ENCODE measurements around the gene EMILIN3.
"Not testable (repeated sequence)": the region's sequence is repeated elsewhere in the genome, so short reads cannot be mapped to it uniquely, and the experiment has no call there.

GRCh38 chr20:41312009-41312408, 54.6 kb downstream of the EMILIN3 start:
- not testable (repeated sequence) for TF ChIP-seq ARNTL (CRISPR knock-in tag; IDR thresholded peaks at IDR 0.05; ENCODE audit: borderline replicate concordance, low read depth); TSHZ2 (CRISPR knock-in tag; IDR thresholded peaks at IDR 0.05); PPARA (CRISPR knock-in tag; IDR thresholded peaks at IDR 0.05; ENCODE audit: borderline replicate concordance); ZFP3 (CRISPR knock-in tag; IDR thresholded peaks at IDR 0.05); ZC3H10 (CRISPR knock-in tag; IDR thresholded peaks at IDR 0.05); ESRRG (CRISPR knock-in tag; IDR thresholded peaks at IDR 0.05); ZNF8 (CRISPR knock-in tag; IDR thresholded peaks at IDR 0.05); CREB5 (CRISPR knock-in tag; IDR thresholded peaks at IDR 0.05; ENCODE audit: low read depth); TCF4 (CRISPR knock-in tag; IDR thresholded peaks at IDR 0.05; ENCODE audit: borderline replicate concordance)
